Measurements from ENCODE around the gene SMIM29. TPM values are rescaled to one million over a fixed set of nuclear protein-coding genes. Genes with fewer than 3 reads are reported as not detected.

SMIM29 gene
- total RNA-seq, 3 donors from 2014 or later, result 22.0 to 25.3 (median 22.8) TPM

DNA sequence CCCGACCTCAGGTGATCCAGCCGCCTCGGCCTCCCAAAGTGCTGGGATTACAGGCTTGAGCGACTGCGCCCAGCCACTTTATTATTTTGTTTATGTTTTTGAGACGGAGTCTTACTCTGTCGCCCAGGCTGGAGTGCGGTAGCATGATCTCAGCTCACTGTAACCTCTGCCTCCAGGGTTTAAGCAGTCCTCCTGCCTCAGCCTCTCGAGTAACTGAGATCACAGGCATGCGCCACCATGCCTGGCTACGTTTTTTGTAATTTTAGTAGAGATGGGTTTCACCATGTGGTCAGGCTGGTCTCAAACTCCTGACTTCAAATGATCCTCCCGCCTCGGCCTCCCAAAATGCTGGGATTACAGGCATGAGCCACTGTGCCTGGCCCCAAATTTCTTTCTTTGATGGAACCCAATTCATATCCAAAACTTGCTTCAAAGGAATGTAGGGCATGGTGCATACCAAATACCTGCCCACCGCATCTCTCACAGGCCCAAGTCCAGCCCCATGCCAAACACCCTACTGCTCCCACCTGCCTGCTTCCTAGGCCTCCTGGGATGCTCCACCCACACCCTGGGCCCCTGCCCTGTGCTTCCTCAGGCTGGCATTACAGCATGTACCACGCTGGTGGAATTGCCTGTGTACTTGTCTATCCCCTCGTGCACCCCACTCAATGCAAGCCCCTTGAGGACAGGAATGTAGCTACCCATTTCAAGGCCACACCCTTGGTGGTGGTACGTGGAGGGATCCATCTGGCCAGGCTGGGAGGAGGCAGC, 17.1 kb downstream of the SMIM29 start:
- TF ChIP-seq CTCF (IDR thresholded peaks at IDR 0.05) (no peak), POLR2A (IDR thresholded peaks at IDR 0.05) (no peak), POLR2AphosphoS5 (IDR thresholded peaks at IDR 0.05) (no peak)
- DNase-seq (ENCODE audit: low spot score in 2 of 2), result no peak
- Histone ChIP-seq H3K27me3 (no peaks in the 10 kb centered on the region), H3K4me3 (no peak overlapping the region), H3K27ac (no peak overlapping the region), H3K36me3 (no peaks in the 10 kb centered on the region), H3K9me3 (no peaks in the 10 kb centered on the region), H3K4me1 (no peaks in the 10 kb centered on the region)
- intact Hi-C loops (cut with DNase I; ENCODE audit: low total_unique reads), result no loop called here

DNA sequence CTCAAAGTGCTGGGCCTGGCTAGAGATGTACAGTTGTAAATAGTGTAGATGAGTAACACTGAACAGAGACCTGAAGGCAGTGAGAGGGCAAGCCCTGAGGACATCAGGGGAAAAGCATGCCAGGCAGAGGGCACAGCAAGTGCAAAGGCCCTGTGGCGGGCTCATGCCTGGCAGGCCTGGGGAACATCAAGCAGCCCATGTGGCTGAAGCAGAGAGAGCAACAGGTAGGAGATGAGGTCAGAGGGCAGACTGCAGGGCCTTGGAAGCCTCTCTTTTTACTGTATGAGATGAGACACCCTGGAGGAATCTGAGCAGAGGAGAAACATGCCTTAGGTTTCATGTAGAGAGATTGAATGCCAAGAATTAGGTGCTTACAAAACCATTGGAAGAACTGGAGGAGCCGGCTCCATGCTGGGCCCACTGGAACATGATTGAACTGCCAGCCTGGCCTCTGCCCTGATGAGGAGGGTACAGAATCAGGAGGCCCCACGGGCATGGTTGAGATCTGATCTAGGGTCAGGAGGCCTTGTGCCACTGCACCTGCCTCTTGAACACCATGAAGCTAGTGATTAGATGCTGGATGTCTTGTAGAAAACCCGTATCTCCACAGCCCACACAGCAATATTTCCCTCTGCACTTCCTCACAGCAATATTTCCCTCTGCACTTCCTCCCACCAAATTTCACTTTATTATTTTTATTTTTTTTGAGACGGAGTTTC, 18.0 kb downstream of the SMIM29 start:
- no peaks in the 10 kb centered on the region for H3K36me3 ChIP-seq
- TF ChIP-seq POLR2AphosphoS5 (IDR thresholded peaks at IDR 0.05) (no peak), POLR2A (IDR thresholded peaks at IDR 0.05) (no peak), CTCF (IDR thresholded peaks at IDR 0.05) (no peak)
- H3K4me1 ChIP-seq, result no peaks in the 10 kb centered on the region
- no peaks in the 10 kb centered on the region for H3K9me3 ChIP-seq
- no peak overlapping the region for H3K4me3 ChIP-seq
- H3K27me3 ChIP-seq, result no peaks in the 10 kb centered on the region
- H3K27ac ChIP-seq, result peak overlapping the region in 1 of 2 donors; percentile 71
- no peak for DNase-seq (ENCODE audit: low spot score in 2 of 2)
- intact Hi-C loops (cut with DNase I; ENCODE audit: low total_unique reads), result no loop called here

DNA sequence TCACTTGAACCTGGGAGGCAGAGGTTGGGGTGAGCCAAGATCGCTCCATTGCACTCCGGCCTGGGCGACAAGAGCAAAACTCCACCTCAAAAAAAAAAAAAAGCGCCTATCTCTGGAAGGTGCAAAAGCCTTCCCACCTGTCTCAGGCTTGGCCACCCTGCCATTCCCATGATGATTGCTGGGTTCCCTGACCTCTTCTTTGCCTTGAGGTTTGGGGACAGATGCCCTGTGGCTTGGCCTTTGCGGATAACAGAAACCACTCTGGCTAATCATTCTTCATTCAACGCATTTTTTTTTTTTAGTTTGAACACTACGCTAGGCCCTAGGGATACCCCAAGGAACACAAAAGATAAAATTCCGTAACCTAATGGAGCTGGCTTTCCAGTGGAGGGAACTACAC, 18.9 kb downstream of the SMIM29 start:
- TF ChIP-seq POLR2A (IDR thresholded peaks at IDR 0.05) (no peak), POLR2AphosphoS5 (IDR thresholded peaks at IDR 0.05) (no peak), CTCF (IDR thresholded peaks at IDR 0.05) (no peak)
- Histone ChIP-seq H3K4me1 (no peaks in the 10 kb centered on the region), H3K27me3 (no peaks in the 10 kb centered on the region), H3K36me3 (no peaks in the 10 kb centered on the region), H3K4me3 (no peak overlapping the region), H3K9me3 (no peaks in the 10 kb centered on the region), H3K27ac (peak overlapping the region; percentile 60 to 71)
- intact Hi-C loops (cut with DNase I; ENCODE audit: low total_unique reads), result no loop called here
- no peak for DNase-seq (ENCODE audit: low spot score in 2 of 2)

- H3K27me3 ChIP-seq, result no peaks in the 10 kb centered on the region
- no peaks in the 10 kb centered on the region for H3K9me3 ChIP-seq
- no peak for TF ChIP-seq POLR2A (IDR thresholded peaks at IDR 0.05)
- no peak for TF ChIP-seq CTCF (IDR thresholded peaks at IDR 0.05)
- TF ChIP-seq POLR2AphosphoS5 (IDR thresholded peaks at IDR 0.05), result no peak
- DNase-seq (ENCODE audit: low spot score in 2 of 2), result no peak
- H3K4me1 ChIP-seq, result no peaks in the 10 kb centered on the region
- no peak overlapping the region for H3K27ac ChIP-seq
- no peak overlapping the region for H3K4me3 ChIP-seq
- no peaks in the 10 kb centered on the region for H3K36me3 ChIP-seq
- intact Hi-C loops (cut with DNase I; ENCODE audit: low total_unique reads), result no loop called here
Measured at GRCh38 chr6:34227761-34228421, 20.9 kb downstream of the SMIM29 start.
